PC-9 (cell line): ENCODE data around the gene IGFLR1. TPM values are rescaled to one million over a fixed set of nuclear protein-coding genes. Genes with fewer than 3 reads are reported as not detected.
A peak's percentile ranks its signal among the peaks of the same experiment; 100 is the strongest.

Experiments
- BruUV-seq: library from RNA; stranded (reverse); fragments of 400-500 nt; replicated peaks from 2 replicates; lab custom pipeline; 2021; lab: Mats Ljungman, UMichigan
- CTCF ChIA-PET: fragments of 300-600 bp; sonication (Branson Sonifier 250); formaldehyde crosslinking; loops from one replicate; lab custom pipeline; 2022; ENCODE audit warnings: antibody characterized with exemption; lab: Charles Lee
- POLR2A ChIA-PET: fragments of 300-600 bp; sonication (Branson Sonifier 250); formaldehyde crosslinking; loops from one replicate; lab custom pipeline; 2022; ENCODE audit warnings: antibody characterized with exemption; ENCODE audit not compliant: unreplicated experiment; lab: Charles Lee
- DNase-seq, 2 experiments: peaks; one replicate each; pipeline versions ENCODE4 v3.0.0 to v3.0.0-alpha.2; 2015 to 2022; ENCODE audit warnings: mixed read lengths in 1 of 2
- H2AFZ ChIP-seq: fragments of 200-600 bp; sonication (generic); 2 replicates; pipeline ENCODE4 v1.8.1; 2017; ENCODE audit warnings: antibody characterized with exemption
- H3F3A ChIP-seq: fragments of 200-600 bp; sonication (generic); 2 replicates; pipeline ENCODE4 v1.8.1; 2017; ENCODE audit warnings: antibody characterized with exemption, mild to moderate bottlenecking, low read depth; ENCODE audit not compliant: insufficient read depth
- H3K27ac ChIP-seq: fragments of 200-600 bp; sonication (generic); 2 replicates; pipeline ENCODE4 v1.6.1; 2016; ENCODE audit warnings: mixed run types
- H3K27me3 ChIP-seq: fragments of 200-600 bp; sonication (generic); 2 replicates; pipeline ENCODE4 v1.6.1; 2016; ENCODE audit warnings: low read depth, mixed run types; ENCODE audit not compliant: insufficient read depth
- H3K36me3 ChIP-seq: fragments of 200-600 bp; sonication (generic); 2 replicates; pipeline ENCODE4 v1.6.1; 2016; ENCODE audit warnings: low read depth, mixed run types
- H3K4me1 ChIP-seq: fragments of 200-600 bp; sonication (generic); replicated peaks from 2 replicates; pipeline ENCODE4 v1.6.1; 2016; ENCODE audit warnings: mixed run types; ENCODE audit not compliant: insufficient read depth
- H3K4me2 ChIP-seq: fragments of 200-600 bp; sonication (generic); 2 replicates; pipeline ENCODE4 v1.6.1; 2017; ENCODE audit warnings: mixed run types
- H3K4me3 ChIP-seq: fragments of 200-600 bp; sonication (generic); 2 replicates; pipeline ENCODE4 v1.6.1; 2016; ENCODE audit warnings: mixed run types
- H3K79me2 ChIP-seq: fragments of 200-600 bp; sonication (generic); 2 replicates; pipeline ENCODE4 v1.6.1; 2017; ENCODE audit warnings: low read depth, mixed run types
- H3K9me2 ChIP-seq: fragments of 200-600 bp; sonication (generic); 2 replicates; pipeline ENCODE4 v1.8.1; 2017; ENCODE audit warnings: mild to moderate bottlenecking; ENCODE audit not compliant: insufficient read depth
- H3K9me3 ChIP-seq: fragments of 200-600 bp; sonication (generic); 2 replicates; pipeline ENCODE4 v1.8.1; 2016; ENCODE audit warnings: low read depth; ENCODE audit not compliant: insufficient read depth
- H4K20me1 ChIP-seq: fragments of 200-600 bp; sonication (generic); 2 replicates; pipeline ENCODE4 v1.8.1; 2017; ENCODE audit not compliant: insufficient read depth
- CTCF ChIP-seq: fragments of 200-600 bp; sonication (generic); conservative IDR thresholded peaks from 2 replicates; pipeline ENCODE4 v1.6.1; 2017; ENCODE audit warnings: mixed run types, antibody characterized with exemption, mild to moderate bottlenecking, moderate library complexity
- EZH2 ChIP-seq: fragments of 200-600 bp; sonication (generic); IDR thresholded peaks from 2 replicates; pipeline ENCODE4 v1.8.0; 2017; ENCODE audit warnings: antibody characterized with exemption, low read depth
- intact Hi-C: fragments of 100-400 bp; cut with micrococcal nuclease; formaldehyde crosslinking; loops from one replicate; pipeline ENCODE4 v1.10.0; 2022; ENCODE audit not compliant: unreplicated experiment
- total RNA-seq: library from RNA; stranded (reverse); gene quantifications from 2 replicates; pipeline ENCODE4 v1.2.3, GENCODE V29; 2021

Gene IGFLR1
- total RNA-seq, 1 experiment from 2014 or later: 9.7 TPM

GRCh38 chr19:35732540-35733179, 9.6 kb downstream of the IGFLR1 start:
- no peak for DNase-seq
- Histone ChIP-seq H3K27me3 (no peaks in the 10 kb centered on the region), H3K36me3 (no peaks in the 10 kb centered on the region; the same call in 1 of the 2 replicates), H3K4me2 (no peak overlapping the region), H3K79me2 (no peaks in the 10 kb centered on the region), H3K9me2 (no peaks in the 10 kb centered on the region), H4K20me1 (no peaks in the 10 kb centered on the region), H3K4me1 (no peaks in the 10 kb centered on the region), H3F3A (no peaks in the 10 kb centered on the region; the same call in 1 of the 2 replicates), H2AFZ (no peak overlapping the region), H3K4me3 (no peak overlapping the region), H3K27ac (no peak overlapping the region), H3K9me3 (no peaks in the 10 kb centered on the region)
- intact Hi-C loops: no loop called here
- CTCF ChIA-PET: no interaction called here
- POLR2A ChIA-PET: no interaction called here
- TF ChIP-seq EZH2 (no peak), CTCF (no peak)
- no TSS peak for BruUV-seq

GRCh38 chr19:35731779-35732405, 10.4 kb downstream of the IGFLR1 start:
- TF ChIP-seq EZH2 (no peak), CTCF (no peak)
- ChIA-PET CTCF (no interaction called here), POLR2A (no interaction called here)
- Histone ChIP-seq H3K9me2 (no peaks in the 10 kb centered on the region), H3K79me2 (no peaks in the 10 kb centered on the region), H4K20me1 (no peaks in the 10 kb centered on the region), H3K4me3 (no peak overlapping the region), H3K9me3 (no peaks in the 10 kb centered on the region), H2AFZ (no peak overlapping the region), H3K27me3 (no peaks in the 10 kb centered on the region), H3K27ac (no peak overlapping the region), H3F3A (no peaks in the 10 kb centered on the region; the same call in 1 of the 2 replicates), H3K4me2 (no peak overlapping the region), H3K4me1 (no peaks in the 10 kb centered on the region), H3K36me3 (no peaks in the 10 kb centered on the region; the same call in 1 of the 2 replicates)
- intact Hi-C loops: no loop called here
- no peak for DNase-seq
- no TSS peak for BruUV-seq

GRCh38 chr19:35731353-35731752, 10.9 kb downstream of the IGFLR1 start:
- Histone ChIP-seq H3K36me3 (no peaks in the 10 kb centered on the region; the same call in 1 of the 2 replicates), H3K27ac (no peak overlapping the region), H3K4me3 (no peak overlapping the region), H4K20me1 (no peaks in the 10 kb centered on the region), H3K79me2 (no peaks in the 10 kb centered on the region), H3K9me2 (no peaks in the 10 kb centered on the region), H3K27me3 (no peaks in the 10 kb centered on the region), H3F3A (no peaks in the 10 kb centered on the region; the same call in 1 of the 2 replicates), H3K9me3 (no peaks in the 10 kb centered on the region), H2AFZ (no peak overlapping the region), H3K4me2 (no peak overlapping the region), H3K4me1 (no peaks in the 10 kb centered on the region)
- CTCF ChIA-PET: no interaction called here
- DNase-seq: peak in 1 of 2 experiments; percentile 68
- intact Hi-C loops: no loop called here
- POLR2A ChIA-PET: no interaction called here
- no TSS peak for BruUV-seq
- no peak for TF ChIP-seq EZH2
- no peak for TF ChIP-seq CTCF
